Left kidney (tissue), 2 donors: Measurements from ENCODE around the gene TMUB1. TPM values are rescaled to one million over a fixed set of nuclear protein-coding genes. Genes with fewer than 3 reads are reported as not detected.

Source experiments
- DNase-seq: peaks from one replicate; pipeline ENCODE4 v3.0.0-alpha.2; 2013
- polyA plus RNA-seq: library from polyadenylated mRNA; unstranded; fragments of 120-200 nt; gene quantifications from one replicate; pipeline ENCODE4 v1.2.1, GENCODE V29; 2013; ENCODE audit not compliant: insufficient read length

Gene TMUB1
- polyA plus RNA-seq, 1 donor = 19.7 TPM

DNA sequence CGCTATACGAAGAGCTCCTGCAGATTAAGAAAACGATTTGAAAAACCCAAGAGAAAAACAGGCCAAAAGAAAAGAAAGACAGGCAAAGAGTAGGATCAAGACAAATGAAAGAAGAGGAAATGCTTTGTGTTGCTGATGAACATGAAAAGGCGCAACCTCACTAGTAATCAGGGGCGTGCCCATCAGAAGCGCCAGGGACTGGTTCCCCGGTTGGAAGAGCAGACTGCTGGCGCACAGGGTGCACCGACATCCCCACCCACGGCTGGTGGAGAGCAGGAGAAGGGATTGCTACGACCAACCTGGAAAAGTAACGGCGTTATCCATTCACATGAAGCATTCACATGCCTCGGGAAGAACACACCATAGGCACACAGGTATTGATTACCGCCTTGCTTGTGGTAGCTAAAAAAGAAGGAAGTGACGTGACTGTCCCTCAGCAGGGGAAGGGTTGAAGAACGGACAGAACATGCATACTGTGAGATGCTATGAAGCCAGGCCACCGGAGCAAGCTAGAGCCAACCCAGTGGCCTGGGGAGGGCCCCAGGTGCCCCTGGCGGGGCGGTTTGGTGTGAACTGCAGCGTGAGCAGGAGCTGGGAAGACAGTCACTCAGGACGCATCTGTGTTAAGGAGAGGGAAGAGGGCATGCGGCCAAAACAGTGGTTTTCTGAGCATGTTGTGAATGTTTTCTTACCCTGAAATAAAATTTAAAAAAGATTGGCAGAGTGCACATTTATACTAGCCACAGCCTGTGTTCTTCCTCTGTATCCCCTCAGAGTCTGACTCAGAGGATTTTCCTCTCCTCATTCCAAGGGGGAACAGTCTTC, 21.3 kb upstream of the TMUB1 start:
- DNase-seq = no peak

DNA sequence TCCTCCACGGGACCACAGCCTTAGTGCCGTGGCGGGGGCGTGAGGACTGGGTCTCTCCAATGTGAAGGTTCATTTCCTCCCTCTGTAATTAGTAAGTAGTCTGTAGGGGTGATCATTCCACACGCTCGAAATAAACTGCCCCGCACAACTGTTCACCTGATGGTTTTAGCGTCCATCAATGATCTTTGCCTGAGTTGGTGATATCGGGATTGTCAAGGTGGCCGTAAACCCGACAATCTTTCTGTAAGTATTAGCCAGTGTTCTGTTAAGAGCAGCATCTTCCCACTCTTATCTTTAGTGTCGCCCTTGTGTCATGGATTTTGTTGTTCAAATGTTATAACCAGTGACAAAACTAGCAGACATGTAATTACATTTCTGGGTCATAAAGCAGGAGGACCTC, 20.7 kb upstream of the TMUB1 start:
- DNase-seq = no peak

- DNase-seq = no peak
These were observed 19.7 kb upstream of the TMUB1 start for GRCh38 chr7:151102991-151103390.

DNA sequence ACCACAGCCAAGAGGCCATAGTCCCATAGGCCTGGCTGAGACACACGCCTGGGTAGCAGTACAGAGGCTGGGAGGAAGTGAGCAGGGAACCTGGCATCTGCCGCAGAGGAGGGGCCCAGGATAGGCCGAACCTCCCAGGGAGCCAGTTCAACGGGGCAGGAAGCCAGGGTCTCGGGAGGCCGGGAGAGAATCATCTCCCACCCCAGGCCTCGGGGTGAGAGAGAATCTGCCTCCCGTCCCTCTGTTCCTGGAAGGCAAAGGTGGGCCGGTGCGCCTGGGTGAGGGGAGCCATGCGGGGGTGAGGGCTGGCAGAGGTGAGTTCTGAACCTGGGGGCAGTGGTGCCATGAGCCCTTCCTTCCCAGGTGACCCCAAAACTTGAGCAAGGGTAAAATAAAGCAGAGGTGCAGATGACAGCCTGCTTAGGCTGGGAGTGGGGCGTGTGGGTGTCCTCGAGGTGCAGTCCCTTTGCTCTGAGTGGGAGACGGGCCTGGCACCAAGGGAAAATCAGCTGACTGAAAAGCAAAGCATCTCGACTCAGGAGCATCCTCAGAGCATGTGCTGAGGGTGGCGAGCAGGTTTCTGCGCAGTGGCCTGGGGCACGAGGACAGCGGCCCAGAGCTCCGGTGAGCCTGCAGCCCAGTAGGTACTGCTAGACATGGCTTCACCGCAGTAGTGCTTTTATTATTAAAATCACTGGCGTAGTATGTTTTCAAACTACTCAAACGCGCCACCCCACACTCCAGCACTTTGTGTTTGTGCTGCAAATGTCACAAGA, 18.5 kb upstream of the TMUB1 start:
- no peak for DNase-seq

DNA sequence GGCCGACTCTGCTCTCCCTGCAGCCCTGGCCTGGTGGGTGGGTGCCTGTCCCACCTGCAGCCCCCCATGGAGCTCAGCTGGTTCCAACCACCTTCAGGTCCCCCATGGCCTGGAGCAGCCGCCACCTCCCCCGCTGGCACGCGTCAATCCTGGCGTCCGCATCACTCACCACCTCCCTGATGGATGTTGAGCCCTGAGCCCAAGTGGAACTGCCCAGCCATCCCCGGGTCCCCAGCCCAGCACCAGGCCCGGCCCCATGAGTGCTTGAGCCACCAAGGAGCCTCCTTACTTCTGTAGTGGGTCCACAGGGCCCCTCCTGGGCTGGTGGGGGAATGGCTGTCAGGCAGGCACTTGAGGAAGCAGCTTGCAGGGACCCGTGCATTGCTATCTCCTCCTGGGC, 17.6 kb upstream of the TMUB1 start:
- no peak for DNase-seq

DNA sequence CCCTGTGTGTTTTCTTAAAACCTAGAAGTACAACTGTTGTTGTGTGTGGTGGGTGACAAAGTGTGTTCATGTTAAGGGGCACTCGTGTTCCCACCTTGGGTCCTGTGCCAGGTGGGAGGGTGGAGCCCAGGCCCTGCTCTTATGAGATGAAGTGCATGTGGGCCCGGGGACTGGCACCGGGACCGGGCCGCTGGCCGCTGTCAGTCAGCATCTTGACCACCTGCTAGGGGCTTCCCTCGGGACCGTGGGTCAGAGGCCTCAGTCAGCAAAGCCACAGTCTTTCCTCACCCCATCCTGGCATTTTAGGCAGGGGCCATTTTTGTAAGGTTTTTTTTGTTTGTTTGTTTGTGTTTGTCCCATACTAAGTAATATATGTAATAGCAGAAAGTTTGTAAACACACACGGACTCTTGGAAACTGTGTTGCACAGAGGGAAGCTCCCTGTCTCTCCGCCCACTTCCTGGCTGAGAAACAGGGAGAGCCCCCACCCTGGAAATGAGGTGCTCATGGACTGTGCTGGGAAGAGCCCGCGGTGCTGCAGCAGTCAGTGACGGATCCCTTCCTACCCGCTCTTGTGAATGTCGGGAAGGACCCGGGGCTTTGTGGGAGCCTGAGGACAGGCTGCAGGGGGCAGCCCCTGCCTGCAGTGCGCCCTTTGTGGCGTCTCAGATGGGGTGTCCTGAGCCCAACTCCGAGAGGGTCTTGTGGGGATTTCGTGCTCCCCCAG, 16.4 kb upstream of the TMUB1 start:
- DNase-seq = no peak

DNA sequence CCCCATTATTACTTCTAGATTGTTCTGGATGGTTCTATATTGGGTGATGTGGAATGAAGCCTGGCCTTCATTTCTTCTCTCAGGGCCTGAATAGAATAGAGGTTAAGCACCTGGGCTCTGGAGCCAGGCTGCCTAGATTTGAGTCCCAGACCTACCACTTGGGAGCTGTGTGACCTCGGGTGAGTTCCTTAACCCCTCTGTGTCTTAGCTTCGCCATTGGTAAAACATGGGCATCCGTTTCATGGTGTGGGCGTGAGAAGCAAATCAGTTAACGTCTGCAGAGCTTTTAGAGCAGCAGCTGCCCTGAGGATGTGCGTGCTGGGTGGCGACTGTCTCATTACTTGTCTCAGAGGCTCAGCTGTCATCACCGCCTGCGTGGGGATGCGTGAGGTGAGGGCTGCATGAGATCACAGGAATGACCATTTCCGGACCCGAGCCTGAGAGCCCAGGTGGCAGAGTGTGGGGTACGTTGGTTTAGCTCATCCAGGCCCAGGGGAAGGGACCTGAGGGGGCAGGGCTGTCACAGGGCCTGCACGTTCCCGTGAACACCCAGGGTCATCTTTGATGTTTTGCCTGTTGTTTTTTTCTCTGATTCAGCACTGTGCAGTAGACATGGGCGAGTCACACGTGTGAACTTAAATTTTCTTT, 12.7 kb upstream of the TMUB1 start:
- no peak for DNase-seq

DNA sequence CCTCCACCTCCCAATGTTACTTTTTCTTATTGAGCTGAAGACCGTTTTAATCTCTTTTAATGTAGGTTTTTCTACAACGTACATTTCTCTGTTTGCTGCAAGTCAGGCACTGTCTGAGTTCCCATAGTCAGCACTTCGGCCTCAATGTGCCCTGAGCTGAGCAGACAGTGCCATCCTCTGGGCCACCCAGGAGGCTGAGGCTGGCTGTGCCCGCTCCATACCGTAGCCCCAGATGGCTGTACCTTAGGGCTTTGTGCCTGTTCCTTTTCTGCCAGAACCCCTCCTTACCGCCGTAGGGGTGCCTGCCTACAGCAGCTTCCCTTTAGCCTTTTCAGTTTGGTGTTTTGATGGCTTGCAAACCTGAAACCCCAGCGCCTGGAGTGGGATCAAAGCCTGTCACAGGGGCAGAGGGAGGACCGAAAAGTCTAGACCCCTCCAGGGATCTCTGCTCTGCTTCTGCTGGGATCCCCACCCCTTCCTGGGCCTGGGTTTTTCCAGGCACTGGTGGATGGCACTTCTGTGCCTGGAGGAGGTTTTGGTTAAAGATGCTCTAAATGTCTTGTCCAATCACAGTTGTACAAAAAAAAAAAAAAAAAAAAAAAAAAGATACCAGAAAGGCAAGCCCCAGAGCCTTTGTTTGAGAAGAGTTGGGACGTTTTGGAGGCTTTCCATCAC, 12.0 kb upstream of the TMUB1 start:
- DNase-seq = no peak

DNA sequence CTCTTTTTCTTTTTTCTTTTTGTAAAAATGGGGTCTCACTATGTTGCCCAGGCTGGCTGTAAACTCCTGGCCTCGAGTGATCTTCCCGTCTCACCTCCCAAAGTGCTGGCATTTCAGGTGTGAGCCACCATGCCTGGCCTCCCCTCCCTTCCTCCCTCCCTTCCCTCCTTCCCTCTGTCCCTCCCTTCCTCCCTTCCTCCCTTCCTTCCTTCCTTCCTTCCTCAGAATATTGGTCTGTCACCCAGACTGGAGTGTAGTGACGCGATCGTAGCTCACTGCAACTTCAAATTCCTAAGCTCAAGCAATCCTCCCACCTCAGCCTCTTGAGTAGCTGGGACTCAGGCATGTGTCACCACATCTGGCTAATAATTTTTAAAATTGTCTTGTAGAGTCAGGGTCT, 11.4 kb upstream of the TMUB1 start:
- DNase-seq = no peak

GRCh38 chr7:151093748-151094147, 10.5 kb upstream of the TMUB1 start:
- DNase-seq = no peak

DNA sequence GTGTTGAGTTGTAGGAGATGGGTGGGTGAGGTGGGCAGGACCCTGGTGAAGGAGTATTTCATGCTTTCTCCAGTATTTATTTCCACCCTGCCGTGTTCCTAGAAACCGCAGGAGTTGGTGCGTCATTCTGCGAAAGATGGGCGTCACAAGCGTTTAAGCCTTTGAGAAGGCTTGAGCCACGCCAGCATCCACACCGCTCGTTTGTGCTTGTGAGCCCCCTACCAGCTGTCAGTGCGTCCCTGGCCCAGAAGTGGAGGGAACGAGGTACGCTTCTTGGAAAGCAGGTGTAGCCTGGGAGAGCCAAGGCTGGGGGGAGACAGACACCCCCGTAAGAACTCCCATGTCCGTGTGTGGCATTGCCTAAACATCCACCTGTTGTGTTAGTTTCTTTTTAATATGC, 8.7 kb upstream of the TMUB1 start:
- DNase-seq = no peak

DNA sequence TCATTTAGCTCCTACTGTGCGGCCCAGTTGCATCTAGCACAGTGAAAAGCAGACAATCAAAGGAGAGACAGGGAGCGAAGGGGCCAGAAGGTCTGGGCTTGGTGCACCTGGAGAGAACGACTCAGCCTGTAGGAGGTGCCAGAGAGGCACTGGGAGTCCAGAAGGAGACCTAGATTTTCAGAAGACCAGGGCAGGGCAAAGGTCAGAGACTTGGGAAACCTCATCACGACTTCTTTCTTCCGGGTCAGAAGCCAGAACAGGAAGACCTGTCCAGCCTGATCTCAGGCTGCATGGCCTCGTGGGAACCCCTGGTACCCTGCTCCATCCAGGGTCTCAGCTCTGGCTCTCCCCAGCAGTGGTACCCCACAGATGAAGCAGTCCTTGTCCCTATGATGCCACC, 8.1 kb upstream of the TMUB1 start:
- no peak for DNase-seq

GRCh38 chr7:151091003-151091402, 7.7 kb upstream of the TMUB1 start:
- no peak for DNase-seq

- no peak for DNase-seq
These were observed 6.8 kb upstream of the TMUB1 start for GRCh38 chr7:151089893-151090730.

- no peak for DNase-seq
These were observed 5.8 kb upstream of the TMUB1 start for GRCh38 chr7:151088856-151089699.

DNA sequence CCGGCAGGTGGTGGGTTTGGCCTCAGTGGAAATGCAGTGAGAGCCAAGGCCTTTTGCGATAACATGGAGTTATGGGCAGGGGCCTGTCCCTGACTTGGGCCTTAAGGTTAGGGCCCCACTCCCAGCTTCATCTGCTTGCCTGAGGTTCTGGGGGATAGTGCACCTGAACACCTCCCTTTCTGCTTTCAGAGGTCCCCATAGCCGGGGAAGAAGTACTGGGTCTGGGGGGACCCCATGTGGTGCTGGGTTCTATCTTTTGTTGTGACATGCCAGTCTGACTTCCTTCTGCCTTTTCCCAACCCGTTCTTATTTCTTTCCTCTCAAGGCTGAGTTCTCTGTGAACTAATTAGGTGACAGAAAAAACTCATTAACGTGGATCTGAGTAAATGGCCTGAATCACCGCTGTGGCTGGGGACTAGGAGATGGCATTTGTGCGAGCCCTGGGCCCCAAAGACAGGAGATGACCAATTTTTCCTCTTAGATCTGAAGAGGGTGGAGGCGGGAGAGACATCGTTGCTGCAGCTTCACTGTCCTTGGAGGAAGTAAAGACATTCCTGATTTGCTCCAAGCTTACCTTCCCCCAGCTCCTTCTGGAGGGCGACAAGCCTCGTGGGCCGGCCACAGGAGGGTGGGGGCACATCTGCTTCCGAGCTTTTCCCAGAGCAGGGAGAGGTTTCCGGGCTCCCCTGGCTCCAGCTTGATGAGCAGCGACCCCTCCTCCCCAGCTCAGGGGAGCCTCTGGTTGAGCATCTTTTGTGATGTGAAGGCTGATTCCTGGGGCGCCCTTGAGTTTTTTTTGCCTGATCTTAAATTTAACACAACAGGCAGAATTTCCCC, 4.9 kb upstream of the TMUB1 start:
- DNase-seq = no peak

DNA sequence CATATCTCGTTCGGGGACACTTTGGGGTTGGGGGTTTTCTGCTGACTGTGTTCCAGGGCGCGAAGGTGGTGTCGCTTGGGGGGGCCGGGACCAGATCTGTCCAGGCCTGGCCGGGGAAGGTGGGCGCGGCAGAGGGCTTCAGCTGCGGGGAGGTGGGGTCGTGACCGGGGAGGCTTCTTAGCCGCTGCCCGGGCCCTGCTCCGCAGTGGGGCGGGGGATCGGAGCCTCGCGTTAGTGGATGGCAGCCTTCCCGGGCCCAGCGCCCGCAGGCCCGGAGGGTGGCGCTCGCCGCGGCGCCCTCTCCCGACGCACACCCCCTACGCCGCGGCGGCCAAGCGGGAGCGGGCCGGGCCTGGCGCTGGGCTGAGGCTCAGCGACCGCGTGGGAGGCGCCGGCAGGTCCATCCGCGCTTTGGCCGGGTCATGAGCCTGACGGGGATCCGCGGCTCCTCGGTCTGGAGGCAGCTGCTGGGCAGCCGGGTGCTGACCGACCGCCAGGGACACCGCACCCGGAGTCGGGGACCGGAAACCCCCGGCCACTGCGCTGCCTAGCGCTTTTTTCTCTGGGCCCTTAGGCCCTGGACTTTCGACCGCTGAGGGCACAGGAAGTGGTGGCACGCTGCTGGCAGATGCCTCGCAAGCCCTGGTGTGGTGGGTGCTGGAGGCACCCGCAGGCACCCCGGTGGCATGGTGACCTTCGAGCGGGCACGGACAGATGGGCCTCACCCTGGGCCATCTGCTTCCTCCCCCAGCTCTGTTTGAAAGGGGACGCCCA, 4.1 kb upstream of the TMUB1 start:
- DNase-seq = no peak

GRCh38 chr7:151086802-151087244, 3.5 kb upstream of the TMUB1 start:
- no peak for DNase-seq
